Stimulated activated CD4-positive, alpha-beta T cell treated with anti-CD3 and anti-CD28 coated beads, Interleukin-1b, Interleukin-23, amount 100 ng/mL, for 48 hours (primary cell): ENCODE measurements around the gene RTN4RL2.

Source experiments
- DNase-seq: peaks from one replicate; pipeline ENCODE4 v3.0.0-alpha.2; 2020

RTN4RL2 gene

GRCh38 chr11:57500926-57501325 is 40.6 kb downstream of the RTN4RL2 start:
- no peak for DNase-seq

GRCh38 chr11:57501953-57502352 is 41.6 kb downstream of the RTN4RL2 start:
- DNase-seq: no peak

- no peak for DNase-seq
Measured at GRCh38 chr11:57502376-57502775, 42.0 kb downstream of the RTN4RL2 start.

GRCh38 chr11:57502870-57503269 is 42.5 kb downstream of the RTN4RL2 start:
- DNase-seq: no peak

- DNase-seq: no peak
Measured at GRCh38 chr11:57504511-57504910, 44.2 kb downstream of the RTN4RL2 start.

- no peak for DNase-seq
Measured at GRCh38 chr11:57506522-57506921, 46.2 kb downstream of the RTN4RL2 start.

GRCh38 chr11:57508341-57509170 is 48.2 kb downstream of the RTN4RL2 start:
- no peak for DNase-seq

- DNase-seq: no peak
Measured at GRCh38 chr11:57511741-57512430, 51.6 kb downstream of the RTN4RL2 start.

- no peak for DNase-seq
Measured at GRCh38 chr11:57512646-57513451, 52.5 kb downstream of the RTN4RL2 start.

- DNase-seq: no peak
Measured at GRCh38 chr11:57513452-57513795, 53.1 kb downstream of the RTN4RL2 start.

GRCh38 chr11:57513911-57514537 is 53.7 kb downstream of the RTN4RL2 start:
- peak; percentile 39 for DNase-seq

GRCh38 chr11:57514538-57515331 is 54.4 kb downstream of the RTN4RL2 start:
- DNase-seq: peak; percentile 47

- DNase-seq: peak; percentile 23
Measured at GRCh38 chr11:57515332-57516060, 55.2 kb downstream of the RTN4RL2 start, which contains the start of gene SLC43A1. Gene SLC43A1, minus strand, starts transcription at chr11:57515702. Its CDS starts 1,591 bp downstream, at chr11:57514111.

- no peak for DNase-seq
Measured at GRCh38 chr11:57516061-57516443, 55.7 kb downstream of the RTN4RL2 start.

- DNase-seq: no peak
Measured at GRCh38 chr11:57521116-57521515, 60.8 kb downstream of the RTN4RL2 start.

- no peak for DNase-seq
Measured at GRCh38 chr11:57523419-57523818, 63.1 kb downstream of the RTN4RL2 start.
